GM12892 (cell line): ENCODE results near the gene CIAO1.

Experiments
- POLR2A ChIP-seq: IDR thresholded peaks from 2 replicates; pipeline ENCODE4 v1.6.1; 2011; ENCODE audit warnings: low read depth, low read length, control low read depth
- POLR2AphosphoS5 ChIP-seq: IDR thresholded peaks from 2 replicates; pipeline ENCODE4 v1.6.1; 2011; ENCODE audit warnings: low read depth, low read length, control low read depth

DNA sequence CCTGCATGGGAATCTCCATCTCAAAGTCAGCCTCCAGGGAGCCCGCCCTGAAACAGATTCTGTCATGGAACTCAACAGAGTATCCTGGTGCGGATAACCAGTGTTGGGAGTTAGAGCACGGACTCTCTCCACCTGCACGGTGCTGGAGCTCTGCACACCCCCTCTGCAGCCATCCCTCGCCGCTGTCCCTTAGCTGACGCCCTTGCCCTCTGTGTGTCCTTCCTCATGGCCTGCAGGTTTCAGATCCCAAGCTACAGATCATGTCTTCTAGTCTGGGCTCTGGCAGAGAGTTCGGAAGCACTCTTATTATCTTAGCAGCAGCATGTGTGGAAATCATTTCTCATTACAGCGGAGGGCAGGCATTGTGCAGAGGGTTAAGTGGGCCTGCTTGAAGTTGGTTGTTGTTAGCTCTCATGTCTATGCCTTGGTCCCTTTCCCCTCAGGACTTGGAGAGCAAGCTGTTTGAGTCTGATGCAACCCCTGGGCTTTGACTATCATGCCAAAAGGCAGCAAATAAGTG, 26.2 kb upstream of the CIAO1 start:
- TF ChIP-seq POLR2A (no peak), POLR2AphosphoS5 (no peak)
